ENCODE measurements around the gene CD83. TPM values are rescaled to one million over a fixed set of nuclear protein-coding genes. Genes with fewer than 3 reads are reported as not detected.
"Not testable (repeated sequence)": the region's sequence is repeated elsewhere in the genome, so short reads cannot be mapped to it uniquely, and the experiment has no call there.

Gene CD83, protein sequence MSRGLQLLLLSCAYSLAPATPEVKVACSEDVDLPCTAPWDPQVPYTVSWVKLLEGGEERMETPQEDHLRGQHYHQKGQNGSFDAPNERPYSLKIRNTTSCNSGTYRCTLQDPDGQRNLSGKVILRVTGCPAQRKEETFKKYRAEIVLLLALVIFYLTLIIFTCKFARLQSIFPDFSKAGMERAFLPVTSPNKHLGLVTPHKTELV
- total RNA-seq = 10 to 100 TPM in 1 of 2 experiments, 1 to 10 TPM in 1; 6.0 to 29.6 TPM

- Mint-ChIP-seq H3K36me3 (peaks cover 14% of the 10 kb centered on the region), H3K27ac (peak within 1 kb of the TSS; percentile 87), H3K4me1 (peaks cover 30% of the 10 kb centered on the region), H3K27me3 (peaks cover 23% of the 10 kb centered on the region), H3K4me3 (peak within 1 kb of the TSS; percentile 84), H3K9me3 (ENCODE audit: low read depth) (no peaks in the 10 kb centered on the region)
- ATAC-seq (peak; percentile 94), DNase-seq (peak; percentile 82)
- CTCF ChIA-PET = no interaction called here
Observed at GRCh38 chr6:14117158-14118090, at the start of gene CD83. Gene CD83, plus strand, starts transcription at chr6:14117772. Its CDS starts 40 bp downstream, at chr6:14117812.

GRCh38 chr6:14068133-14068532 lies 49.4 kb upstream of the CD83 start:
- Mint-ChIP-seq H3K4me3 (no peak overlapping the region), H3K27me3 (peaks cover 5% of the 10 kb centered on the region), H3K36me3 (no peaks in the 10 kb centered on the region), H3K27ac (peak overlapping the region; percentile 56), H3K4me1 (peaks cover 27% of the 10 kb centered on the region), H3K9me3 (ENCODE audit: low read depth) (no peaks in the 10 kb centered on the region)
- CTCF ChIA-PET = interaction anchor here (0.8 to 4.6 kb wide), 14 partner anchors 10 to 272 kb away, joined by 3 to 66 read pairs (median 4); partner anchors contain the start of gene RNF182
- ATAC-seq = peak; percentile 71
- peak; percentile 58 for DNase-seq

DNA sequence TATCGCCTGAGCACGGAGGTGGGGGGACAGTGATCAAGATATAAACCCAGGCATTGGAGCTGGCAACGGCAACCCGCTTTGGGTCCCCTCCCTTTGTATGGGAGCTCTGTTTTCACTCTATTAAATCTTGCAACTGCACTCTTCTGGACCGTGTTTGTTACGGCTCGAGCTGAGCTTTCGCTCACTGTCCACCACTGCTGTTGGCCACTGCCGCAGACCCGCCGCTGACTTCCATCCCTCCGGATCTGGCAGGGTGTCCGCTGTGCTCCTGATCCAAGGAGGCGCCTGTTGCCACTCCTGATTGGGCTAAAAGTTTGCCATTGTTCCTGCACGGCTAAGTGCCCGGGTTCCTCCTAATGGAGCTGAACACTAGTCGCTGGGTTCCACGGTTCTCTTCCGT lies 48.9 kb upstream of the CD83 start:
- no peak overlapping the region for H3K4me3 Mint-ChIP-seq
- DNase-seq (no peak), ATAC-seq (no peak)
- no peaks in the 10 kb centered on the region for H3K9me3 Mint-ChIP-seq (ENCODE audit: low read depth)
- no peaks in the 10 kb centered on the region for H3K36me3 Mint-ChIP-seq
- CTCF ChIA-PET = interaction anchor here (0.8 to 4.6 kb wide), 11 partner anchors 10 to 273 kb away, joined by 3 to 66 read pairs (median 3); no protein-coding TSS in a partner anchor
- peaks cover 29% of the 10 kb centered on the region for H3K4me1 Mint-ChIP-seq
- no peaks in the 10 kb centered on the region for H3K27me3 Mint-ChIP-seq
- no peak overlapping the region for H3K27ac Mint-ChIP-seq

- no peaks in the 10 kb centered on the region for H3K36me3 Mint-ChIP-seq
- no peaks in the 10 kb centered on the region for H3K27me3 Mint-ChIP-seq
- DNase-seq (no peak), ATAC-seq (no peak)
- no peak overlapping the region for H3K27ac Mint-ChIP-seq
- H3K4me3 Mint-ChIP-seq = no peak overlapping the region
- CTCF ChIA-PET = interaction anchor here (1.2 kb wide), 1 partner anchor 78 kb away, joined by 3 read pairs; no protein-coding TSS in a partner anchor
- peaks cover 45% of the 10 kb centered on the region for H3K4me1 Mint-ChIP-seq
- H3K9me3 Mint-ChIP-seq (ENCODE audit: low read depth) = no peaks in the 10 kb centered on the region
Observed at GRCh38 chr6:14070457-14070856, 47.1 kb upstream of the CD83 start.

- H3K4me1 Mint-ChIP-seq = peaks cover 48% of the 10 kb centered on the region
- no peaks in the 10 kb centered on the region for H3K9me3 Mint-ChIP-seq (ENCODE audit: low read depth)
- CTCF ChIA-PET = interaction anchor here (0.6 to 1.6 kb wide), 4 partner anchors 15 to 440 kb away, joined by 3 to 5 read pairs (median 4); no protein-coding TSS in a partner anchor
- peak; percentile 50 for DNase-seq
- ATAC-seq = no peak
- no peaks in the 10 kb centered on the region for H3K27me3 Mint-ChIP-seq
- no peaks in the 10 kb centered on the region for H3K36me3 Mint-ChIP-seq
- H3K4me3 Mint-ChIP-seq = no peak overlapping the region
- no peak overlapping the region for H3K27ac Mint-ChIP-seq
Observed at GRCh38 chr6:14072084-14072483, 45.5 kb upstream of the CD83 start.

DNA sequence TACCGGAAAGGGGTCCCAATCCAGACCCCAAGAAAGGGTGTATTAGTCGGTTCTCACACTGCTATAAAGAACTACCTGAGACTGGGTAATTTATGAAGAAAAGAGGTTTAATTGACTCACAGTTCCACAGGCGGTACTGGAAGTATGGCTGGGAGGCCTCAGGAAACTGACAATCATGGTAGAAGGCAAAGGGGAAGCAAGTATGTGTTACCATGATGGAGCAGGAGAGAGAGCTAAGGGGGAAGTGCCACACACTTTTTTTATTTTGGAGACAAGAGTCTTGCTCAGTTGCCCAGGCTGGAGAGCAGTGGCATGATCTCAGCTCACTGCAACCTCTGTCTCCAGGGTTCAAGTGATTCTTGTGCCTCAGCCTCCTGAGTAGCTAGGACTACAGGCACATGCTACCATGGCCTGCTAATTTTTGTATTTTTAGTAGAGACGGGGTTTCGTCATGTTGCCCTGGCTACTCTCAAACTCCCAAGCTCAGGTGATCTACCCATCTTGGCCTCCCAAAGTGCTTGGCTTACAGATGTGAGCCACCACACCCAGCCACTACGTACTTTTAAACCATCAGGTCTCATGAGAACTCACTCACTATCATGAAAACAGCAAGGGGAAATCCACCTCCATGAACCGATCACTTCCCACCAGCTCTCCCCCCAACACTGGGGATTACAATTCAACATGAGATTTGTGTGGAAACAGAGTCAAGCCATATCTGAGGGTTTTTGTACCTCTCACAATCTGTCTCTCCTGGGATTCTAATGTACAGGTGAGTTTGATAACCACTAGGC lies 43.8 kb upstream of the CD83 start:
- not testable (repeated sequence) for ATAC-seq; H3K4me3 Mint-ChIP-seq; H3K27me3 Mint-ChIP-seq; H3K9me3 Mint-ChIP-seq (ENCODE audit: low read depth); DNase-seq; H3K36me3 Mint-ChIP-seq
- Mint-ChIP-seq H3K27ac (peak overlapping the region; percentile 4), H3K4me1 (peaks cover 43% of the 10 kb centered on the region)
- CTCF ChIA-PET = interaction anchor here (0.9 to 1.3 kb wide), 3 partner anchors 161 to 288 kb away, joined by 3 read pairs; no protein-coding TSS in a partner anchor

DNA sequence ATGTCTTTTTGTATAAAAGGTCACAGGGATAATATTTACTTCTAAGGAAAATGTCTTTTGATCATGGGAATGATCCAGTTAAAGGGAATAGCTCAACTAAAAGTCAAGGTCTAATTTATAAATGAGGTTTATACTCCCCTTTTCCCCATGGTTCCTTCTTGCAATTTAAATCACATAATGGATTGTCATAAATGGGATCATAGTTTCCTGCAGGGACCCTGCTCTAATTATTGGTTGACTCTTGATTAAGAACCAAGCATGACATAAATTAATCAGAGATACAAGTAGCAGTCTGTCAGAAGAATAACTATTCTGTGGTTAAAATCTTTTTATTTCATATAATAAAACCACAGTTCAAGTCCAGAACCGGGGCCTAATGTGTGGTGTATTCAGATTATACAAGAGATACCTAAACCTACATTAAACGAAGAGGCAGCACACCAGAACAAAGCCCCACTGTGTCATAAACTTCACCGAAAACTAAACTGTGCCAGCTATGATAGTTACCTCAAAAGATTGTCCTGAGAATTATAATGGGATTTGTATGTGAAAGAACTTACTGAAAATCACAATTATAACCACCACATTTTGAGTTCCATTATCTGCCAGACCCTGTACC lies 43.0 kb upstream of the CD83 start:
- peaks cover 2% of the 10 kb centered on the region for H3K9me3 Mint-ChIP-seq (ENCODE audit: low read depth)
- peak overlapping the region; percentile 77 for H3K4me3 Mint-ChIP-seq
- CTCF ChIA-PET = interaction anchor here (0.7 to 1.3 kb wide), 4 partner anchors 8 to 500 kb away, joined by 3 to 14 read pairs (median 3); partner anchors contain the start of gene SIRT5
- H3K27me3 Mint-ChIP-seq = no peaks in the 10 kb centered on the region
- peak overlapping the region; percentile 94 for H3K27ac Mint-ChIP-seq
- no peaks in the 10 kb centered on the region for H3K36me3 Mint-ChIP-seq
- H3K4me1 Mint-ChIP-seq = peaks cover 40% of the 10 kb centered on the region
- ATAC-seq (peak; percentile 16), DNase-seq (no peak)

GRCh38 chr6:14075095-14075503 lies 42.5 kb upstream of the CD83 start:
- peak overlapping the region; percentile 77 for H3K4me3 Mint-ChIP-seq

GRCh38 chr6:14077193-14077867 lies 40.2 kb upstream of the CD83 start:
- H3K4me3 Mint-ChIP-seq = no peak overlapping the region
- no peaks in the 10 kb centered on the region for H3K27me3 Mint-ChIP-seq
- peaks cover 2% of the 10 kb centered on the region for H3K9me3 Mint-ChIP-seq (ENCODE audit: low read depth)
- CTCF ChIA-PET = interaction anchor here (1.0 to 5.5 kb wide), 2 partner anchors 10 kb away, joined by 3 to 33 read pairs; no protein-coding TSS in a partner anchor
- no peaks in the 10 kb centered on the region for H3K36me3 Mint-ChIP-seq
- no peak overlapping the region for H3K27ac Mint-ChIP-seq
- ATAC-seq (no peak), DNase-seq (no peak)
- H3K4me1 Mint-ChIP-seq = peaks cover 36% of the 10 kb centered on the region

More at GRCh38 chr6:14075095-14075503, 42.5 kb upstream of the CD83 start:
- Mint-ChIP-seq H3K4me1 (peaks cover 40% of the 10 kb centered on the region), H3K27me3 (no peaks in the 10 kb centered on the region), H3K36me3 (no peaks in the 10 kb centered on the region), H3K27ac (peak overlapping the region; percentile 94), H3K9me3 (ENCODE audit: low read depth) (peaks cover 2% of the 10 kb centered on the region)
- CTCF ChIA-PET = interaction anchor here (0.7 to 1.3 kb wide), 4 partner anchors 9 to 501 kb away, joined by 3 to 14 read pairs (median 3); partner anchors contain the start of gene SIRT5
- peak; percentile 94 for ATAC-seq
- no peak for DNase-seq

DNA sequence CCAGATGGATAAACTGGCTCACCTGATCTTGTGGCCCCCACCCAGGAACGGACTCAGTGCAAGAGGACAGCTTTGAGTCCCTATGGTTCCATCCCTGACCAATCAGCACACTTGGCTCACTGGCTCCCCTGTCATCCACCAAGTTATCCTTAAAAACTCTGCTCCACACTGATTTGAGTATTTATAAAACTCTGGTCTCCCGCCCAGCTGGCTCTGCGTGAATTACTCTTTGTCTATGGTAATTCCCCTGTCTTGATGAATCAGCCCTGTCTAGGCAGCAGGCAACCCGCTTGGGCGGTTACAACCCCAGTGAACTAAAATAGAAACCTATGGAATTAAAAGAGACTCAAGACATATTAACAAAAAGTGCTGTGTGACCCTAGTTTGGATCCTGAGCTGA lies 38.1 kb upstream of the CD83 start:
- Mint-ChIP-seq H3K27ac (no peak overlapping the region), H3K4me3 (no peak overlapping the region), H3K9me3 (ENCODE audit: low read depth) (peaks cover 2% of the 10 kb centered on the region), H3K4me1 (peaks cover 27% of the 10 kb centered on the region), H3K36me3 (no peaks in the 10 kb centered on the region), H3K27me3 (peaks cover 3% of the 10 kb centered on the region)
- CTCF ChIA-PET = interaction anchor here (5.5 kb wide), 1 partner anchor 12 kb away, joined by 33 read pairs; no protein-coding TSS in a partner anchor
- DNase-seq (no peak), ATAC-seq (no peak)

- H3K9me3 Mint-ChIP-seq (ENCODE audit: low read depth) = peaks cover 2% of the 10 kb centered on the region
- DNase-seq (no peak), ATAC-seq (no peak)
- CTCF ChIA-PET = interaction anchor here (5.5 kb wide), 1 partner anchor 12 kb away, joined by 33 read pairs; no protein-coding TSS in a partner anchor
- peaks cover 3% of the 10 kb centered on the region for H3K27me3 Mint-ChIP-seq
- no peak overlapping the region for H3K27ac Mint-ChIP-seq
- H3K4me3 Mint-ChIP-seq = no peak overlapping the region
- peaks cover 22% of the 10 kb centered on the region for H3K4me1 Mint-ChIP-seq
- H3K36me3 Mint-ChIP-seq = no peaks in the 10 kb centered on the region
Observed at GRCh38 chr6:14079971-14080370, 37.6 kb upstream of the CD83 start.

DNA sequence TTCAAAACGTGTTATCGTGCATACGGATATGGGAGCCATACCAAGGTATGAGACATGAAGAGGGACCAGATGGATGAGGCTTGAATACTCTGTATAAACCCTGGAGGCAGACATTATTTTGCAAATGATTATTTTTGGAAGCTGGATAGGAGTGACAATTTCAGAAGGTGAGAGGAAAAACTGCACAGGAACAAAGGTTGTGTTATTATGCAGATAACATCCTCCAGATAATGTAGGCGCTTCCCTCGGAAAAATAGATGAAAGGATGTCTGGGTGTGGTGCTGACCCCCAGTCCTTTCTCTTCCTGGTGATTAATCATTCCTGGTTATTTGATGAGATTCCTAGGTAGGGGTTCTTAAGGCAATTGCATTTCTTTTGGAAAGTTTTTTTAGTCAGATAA lies 36.4 kb upstream of the CD83 start:
- peaks cover 16% of the 10 kb centered on the region for H3K4me1 Mint-ChIP-seq
- CTCF ChIA-PET = interaction anchor here (5.5 kb wide), 1 partner anchor 13 kb away, joined by 33 read pairs; no protein-coding TSS in a partner anchor
- ATAC-seq (no peak), DNase-seq (no peak)
- peaks cover 2% of the 10 kb centered on the region for H3K9me3 Mint-ChIP-seq (ENCODE audit: low read depth)
- no peak overlapping the region for H3K4me3 Mint-ChIP-seq
- H3K36me3 Mint-ChIP-seq = no peaks in the 10 kb centered on the region
- peaks cover 3% of the 10 kb centered on the region for H3K27me3 Mint-ChIP-seq
- H3K27ac Mint-ChIP-seq = no peak overlapping the region

Measured in activated CD8-positive, alpha-beta memory T cell treated with anti-CD3 and anti-CD28 coated beads, Interleukin-2, amount 10 ng/mL, durations not matched to agents 7 days and 5 days (primary cell).